OCI-LY3 (cell line): ENCODE measurements around the gene SEC16A.

Experiments
- EZH2phosphoT487 ChIP-seq: fragments of 200-600 bp; shearing (Covaris generic); IDR thresholded peaks from 2 replicates; pipeline ENCODE4 v1.6.1; 2018; ENCODE audit warnings: antibody characterized with exemption, mixed run types, low read depth
- TF ChIP-seq, protein P1 (sequence below): fragments of 200-600, 300-600 bp; sonication (generic); IDR thresholded peaks from 2 replicates; pipeline ENCODE4 v1.5.1; 2014; ENCODE audit warnings: antibody characterized with exemption, low read length, low read depth

DNA sequence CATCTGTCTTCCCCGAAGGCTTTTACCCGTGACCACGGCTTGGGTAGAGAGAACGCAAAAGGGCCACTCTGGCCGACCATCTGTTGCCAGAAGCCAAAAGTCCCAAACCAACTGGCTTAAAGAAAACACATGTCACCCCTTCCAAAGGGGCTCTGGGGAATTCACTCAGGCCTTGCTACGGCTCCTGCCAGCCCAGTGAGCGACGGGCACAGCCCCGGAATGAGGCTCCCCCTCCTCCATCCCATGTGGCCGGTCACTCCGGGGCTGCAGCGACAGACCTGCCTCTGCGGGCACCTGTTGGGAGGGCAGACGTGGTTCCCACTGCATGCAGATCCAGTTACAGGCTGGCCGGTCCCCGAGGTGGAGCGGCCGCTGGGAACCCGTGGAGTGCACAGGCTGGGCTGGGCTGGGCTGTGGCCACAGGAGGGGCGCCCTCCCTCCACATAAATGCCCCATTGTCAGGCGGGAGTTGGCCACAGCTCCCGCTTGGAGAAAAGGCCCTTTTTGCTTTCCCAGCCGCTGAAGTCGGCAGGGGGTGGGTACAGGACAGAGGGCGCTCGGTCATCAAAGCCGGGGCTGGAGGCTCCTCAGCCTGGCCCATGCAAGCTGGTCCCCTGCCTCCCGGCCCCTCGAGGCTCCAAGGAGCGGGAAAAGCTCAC is 43.1 kb upstream of the SEC16A start:
- TF ChIP-seq, protein P1, sequence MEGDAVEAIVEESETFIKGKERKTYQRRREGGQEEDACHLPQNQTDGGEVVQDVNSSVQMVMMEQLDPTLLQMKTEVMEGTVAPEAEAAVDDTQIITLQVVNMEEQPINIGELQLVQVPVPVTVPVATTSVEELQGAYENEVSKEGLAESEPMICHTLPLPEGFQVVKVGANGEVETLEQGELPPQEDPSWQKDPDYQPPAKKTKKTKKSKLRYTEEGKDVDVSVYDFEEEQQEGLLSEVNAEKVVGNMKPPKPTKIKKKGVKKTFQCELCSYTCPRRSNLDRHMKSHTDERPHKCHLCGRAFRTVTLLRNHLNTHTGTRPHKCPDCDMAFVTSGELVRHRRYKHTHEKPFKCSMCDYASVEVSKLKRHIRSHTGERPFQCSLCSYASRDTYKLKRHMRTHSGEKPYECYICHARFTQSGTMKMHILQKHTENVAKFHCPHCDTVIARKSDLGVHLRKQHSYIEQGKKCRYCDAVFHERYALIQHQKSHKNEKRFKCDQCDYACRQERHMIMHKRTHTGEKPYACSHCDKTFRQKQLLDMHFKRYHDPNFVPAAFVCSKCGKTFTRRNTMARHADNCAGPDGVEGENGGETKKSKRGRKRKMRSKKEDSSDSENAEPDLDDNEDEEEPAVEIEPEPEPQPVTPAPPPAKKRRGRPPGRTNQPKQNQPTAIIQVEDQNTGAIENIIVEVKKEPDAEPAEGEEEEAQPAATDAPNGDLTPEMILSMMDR, result no peak
- no peak for TF ChIP-seq EZH2phosphoT487
